Fibroblast of lung (primary cell): ENCODE results near the gene PDE6A. TPM values are rescaled to one million over a fixed set of nuclear protein-coding genes. Genes with fewer than 3 reads are reported as not detected.

Source experiments
- DNase-seq, 2 donors: peaks; one replicate each; pipeline versions ENCODE4 v3.0.0 to v3.0.0-alpha.2; 2010; ENCODE audit warnings: low read depth in 2 of 2
- H2AFZ ChIP-seq: 2 replicates; pipeline ENCODE4 v1.5.1; 2012; ENCODE audit warnings: low read length, control low read depth, inconsistent platforms
- H3K27ac ChIP-seq: 2 replicates; pipeline ENCODE4 v1.5.1; 2011; ENCODE audit warnings: low read length, control low read depth; ENCODE audit not compliant: insufficient read depth
- H3K27me3 ChIP-seq: 2 replicates; pipeline ENCODE4 v1.5.1; 2011; ENCODE audit warnings: mild to moderate bottlenecking, low read length; ENCODE audit not compliant: control insufficient read depth, insufficient read depth
- H3K36me3 ChIP-seq: 2 replicates; pipeline ENCODE4 v1.5.1; 2011; ENCODE audit warnings: low read length; ENCODE audit not compliant: control insufficient read depth, insufficient read depth
- H3K4me1 ChIP-seq: 2 replicates; pipeline ENCODE4 v1.5.1; 2011; ENCODE audit warnings: low read length; ENCODE audit not compliant: control insufficient read depth, insufficient read depth; ENCODE audit errors: extremely low read depth
- H3K4me2 ChIP-seq: 2 replicates; pipeline ENCODE4 v1.5.1; 2011; ENCODE audit warnings: low read length, control low read depth; ENCODE audit not compliant: insufficient read depth; ENCODE audit errors: extremely low read depth
- H3K4me3 ChIP-seq, 4 experiments: fragments of 200-600 bp in 1 of 4; sonication (generic) in 1 of 4; replicated peaks in 1 of 4; 2 replicates each; pipeline ENCODE4 v1.5.1; 2011 to 2016; ENCODE audit warnings: low read length in 4 of 4, low read depth in 3 of 4, mild to moderate bottlenecking in 3 of 4, control low read depth in 2 of 4, inconsistent platforms in 1 of 4, mixed read lengths in 1 of 4; ENCODE audit not compliant: insufficient read depth in 1 of 4; ENCODE audit errors: control extremely low read depth in 1 of 4
- H3K79me2 ChIP-seq: 2 replicates; pipeline ENCODE4 v1.5.1; 2012; ENCODE audit warnings: mild to moderate bottlenecking, low read length, inconsistent platforms; ENCODE audit not compliant: control insufficient read depth, insufficient read depth
- H3K9ac ChIP-seq: 2 replicates; pipeline ENCODE4 v1.5.1; 2011; ENCODE audit warnings: mild to moderate bottlenecking, low read length, control low read depth; ENCODE audit not compliant: insufficient read depth
- H3K9me3 ChIP-seq: 2 replicates; pipeline ENCODE4 v1.5.1; 2012; ENCODE audit warnings: low read depth, low read length; ENCODE audit not compliant: control insufficient read depth, insufficient read depth
- H4K20me1 ChIP-seq: 2 replicates; pipeline ENCODE4 v1.5.1; 2011; ENCODE audit warnings: low read length; ENCODE audit not compliant: control insufficient read depth, insufficient read depth; ENCODE audit errors: extremely low read depth
- CTCF ChIP-seq, 2 donors: IDR thresholded peaks in 1 of 2; conservative IDR thresholded peaks in 1 of 2; 1 replicate in 1 of 2; 2 replicates in 1 of 2; pipeline ENCODE4 v1.5.1; 2011 to 2012; ENCODE audit warnings: low read length in 2 of 2, control low read depth in 1 of 2, inconsistent platforms in 1 of 2, low read depth in 1 of 2, mild to moderate bottlenecking in 1 of 2
- EZH2 ChIP-seq: IDR thresholded peaks from 2 replicates; pipeline ENCODE4 v1.5.1; 2012; ENCODE audit warnings: low read length, control low read depth, mild to moderate bottlenecking; ENCODE audit errors: missing control alignments
- polyA plus RNA-seq, 2 donors: library from polyadenylated mRNA; depleted of rRNA in 1 of 2; stranded (reverse) in 1 of 2; unstranded in 1 of 2; fragments of >200 nt; gene quantifications; 2 replicates each; pipeline ENCODE4 v1.2.1, GENCODE V29; 2011 to 2012; ENCODE audit warnings: missing spikeins in 1 of 2
- total RNA-seq: library from RNA; depleted of rRNA; stranded (reverse); fragments of >200 nt; gene quantifications from 2 replicates; pipeline ENCODE4 v1.2.1, GENCODE V29; 2014

PDE6A gene
- total and polyA plus RNA-seq, 2 donors (not counting 1 experiment from before 2014, with no cell fraction given) = under 0.01 TPM; not detected in 1

- Histone ChIP-seq H3K9ac (no peak overlapping the region), H3K4me2 (no peak overlapping the region), H3K4me1 (no peaks in the 10 kb centered on the region), H3K27ac (no peak overlapping the region), H3K4me3 (no peak overlapping the region), H2AFZ (no peak overlapping the region), H3K36me3 (no peaks in the 10 kb centered on the region), H3K27me3 (no peaks in the 10 kb centered on the region), H4K20me1 (no peaks in the 10 kb centered on the region), H3K79me2 (no peaks in the 10 kb centered on the region), H3K9me3 (no peaks in the 10 kb centered on the region)
- TF ChIP-seq CTCF (conservative IDR thresholded peaks at IDR 0.05 in 1 of 2, IDR thresholded peaks at IDR 0.05 in 1 of 2; ENCODE audit: low read depth in 1 of 2, low read length in 2 of 2) (no peak), EZH2 (no peak)
- DNase-seq = no peak
These were observed 124.6 kb downstream of the PDE6A start for GRCh38 chr5:149820012-149820411.

GRCh38 chr5:149818116-149818515, 126.5 kb downstream of the PDE6A start:
- no peak for TF ChIP-seq EZH2
- TF ChIP-seq CTCF (conservative IDR thresholded peaks at IDR 0.05 in 1 of 2, IDR thresholded peaks at IDR 0.05 in 1 of 2; ENCODE audit: low read depth in 1 of 2, low read length in 2 of 2) = no peak
- Histone ChIP-seq H3K4me2 (no peak overlapping the region), H4K20me1 (no peaks in the 10 kb centered on the region), H3K4me1 (no peaks in the 10 kb centered on the region), H3K27me3 (no peaks in the 10 kb centered on the region), H3K36me3 (no peaks in the 10 kb centered on the region), H3K9ac (no peak overlapping the region), H3K27ac (no peak overlapping the region), H3K9me3 (no peaks in the 10 kb centered on the region), H3K4me3 (no peak overlapping the region), H2AFZ (no peak overlapping the region), H3K79me2 (no peaks in the 10 kb centered on the region)
- no peak for DNase-seq

- H3K36me3 ChIP-seq = no peaks in the 10 kb centered on the region
- DNase-seq = no peak
- no peak overlapping the region for H3K9ac ChIP-seq
- no peaks in the 10 kb centered on the region for H3K4me1 ChIP-seq
- TF ChIP-seq EZH2 (no peak), CTCF (conservative IDR thresholded peaks at IDR 0.05 in 1 of 2, IDR thresholded peaks at IDR 0.05 in 1 of 2; ENCODE audit: low read depth in 1 of 2, low read length in 2 of 2) (no peak)
- H4K20me1 ChIP-seq = no peaks in the 10 kb centered on the region
- H3K9me3 ChIP-seq = no peaks in the 10 kb centered on the region
- no peak overlapping the region for H3K4me2 ChIP-seq
- H3K79me2 ChIP-seq = no peaks in the 10 kb centered on the region
- H3K4me3 ChIP-seq = no peak overlapping the region
- H3K27me3 ChIP-seq = no peaks in the 10 kb centered on the region
- no peak overlapping the region for H2AFZ ChIP-seq
- no peak overlapping the region for H3K27ac ChIP-seq
These were observed 127.0 kb downstream of the PDE6A start for GRCh38 chr5:149817539-149818060.
